ENCODE data around the gene TMEM269. TPM values are rescaled to one million over a fixed set of nuclear protein-coding genes. Genes with fewer than 3 reads are reported as not detected.
A peak's percentile ranks its signal among the peaks of the same experiment; 100 is the strongest.

The TMEM269 gene
- total and polyA plus RNA-seq, 9 of the 15 experiments (the other 6 are each of a cell fraction or from before 2014, with no cell fraction given): 0.09 to 0.49 (median 0.21) TPM

DNA sequence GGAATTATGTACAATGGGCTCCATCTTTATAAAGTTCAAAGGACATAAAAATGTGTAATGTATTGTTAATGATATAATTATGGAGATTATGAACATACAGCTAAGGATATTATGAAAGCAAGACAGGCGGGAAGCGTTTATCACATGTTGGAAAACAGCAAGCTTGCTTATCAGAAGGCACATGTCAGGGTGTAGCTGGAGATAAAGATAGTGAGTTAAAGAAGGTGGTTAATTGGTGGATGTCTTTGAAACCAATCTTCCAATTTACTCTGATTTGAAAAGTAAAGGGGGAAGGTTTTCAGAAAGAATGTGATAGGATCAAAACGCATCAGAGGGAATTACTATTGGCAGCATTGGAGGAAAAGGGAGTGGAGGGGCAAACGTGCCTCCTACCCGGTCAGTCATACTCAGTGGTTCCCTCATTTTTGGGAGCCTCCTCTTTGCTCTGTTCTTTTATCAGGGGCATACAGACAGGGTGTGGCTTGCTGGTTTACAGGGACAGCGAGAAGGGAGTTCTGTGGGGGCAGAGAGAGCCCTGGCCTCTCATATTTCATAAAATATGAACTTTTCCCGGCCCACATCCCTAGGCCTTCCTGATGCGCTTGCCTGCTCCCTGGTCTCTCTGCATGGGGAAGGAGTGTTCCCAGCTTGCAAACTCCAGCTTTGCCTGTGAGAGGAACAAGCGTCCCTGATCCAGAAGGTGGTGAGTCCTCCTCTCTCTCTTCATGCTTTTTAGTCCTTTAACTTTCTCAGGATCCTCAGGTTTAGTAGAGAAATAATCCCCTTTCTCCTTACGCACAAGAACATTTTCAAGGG lies 40.5 kb downstream of the TMEM269 start (continued):
- TF ChIP-seq, protein P1, sequence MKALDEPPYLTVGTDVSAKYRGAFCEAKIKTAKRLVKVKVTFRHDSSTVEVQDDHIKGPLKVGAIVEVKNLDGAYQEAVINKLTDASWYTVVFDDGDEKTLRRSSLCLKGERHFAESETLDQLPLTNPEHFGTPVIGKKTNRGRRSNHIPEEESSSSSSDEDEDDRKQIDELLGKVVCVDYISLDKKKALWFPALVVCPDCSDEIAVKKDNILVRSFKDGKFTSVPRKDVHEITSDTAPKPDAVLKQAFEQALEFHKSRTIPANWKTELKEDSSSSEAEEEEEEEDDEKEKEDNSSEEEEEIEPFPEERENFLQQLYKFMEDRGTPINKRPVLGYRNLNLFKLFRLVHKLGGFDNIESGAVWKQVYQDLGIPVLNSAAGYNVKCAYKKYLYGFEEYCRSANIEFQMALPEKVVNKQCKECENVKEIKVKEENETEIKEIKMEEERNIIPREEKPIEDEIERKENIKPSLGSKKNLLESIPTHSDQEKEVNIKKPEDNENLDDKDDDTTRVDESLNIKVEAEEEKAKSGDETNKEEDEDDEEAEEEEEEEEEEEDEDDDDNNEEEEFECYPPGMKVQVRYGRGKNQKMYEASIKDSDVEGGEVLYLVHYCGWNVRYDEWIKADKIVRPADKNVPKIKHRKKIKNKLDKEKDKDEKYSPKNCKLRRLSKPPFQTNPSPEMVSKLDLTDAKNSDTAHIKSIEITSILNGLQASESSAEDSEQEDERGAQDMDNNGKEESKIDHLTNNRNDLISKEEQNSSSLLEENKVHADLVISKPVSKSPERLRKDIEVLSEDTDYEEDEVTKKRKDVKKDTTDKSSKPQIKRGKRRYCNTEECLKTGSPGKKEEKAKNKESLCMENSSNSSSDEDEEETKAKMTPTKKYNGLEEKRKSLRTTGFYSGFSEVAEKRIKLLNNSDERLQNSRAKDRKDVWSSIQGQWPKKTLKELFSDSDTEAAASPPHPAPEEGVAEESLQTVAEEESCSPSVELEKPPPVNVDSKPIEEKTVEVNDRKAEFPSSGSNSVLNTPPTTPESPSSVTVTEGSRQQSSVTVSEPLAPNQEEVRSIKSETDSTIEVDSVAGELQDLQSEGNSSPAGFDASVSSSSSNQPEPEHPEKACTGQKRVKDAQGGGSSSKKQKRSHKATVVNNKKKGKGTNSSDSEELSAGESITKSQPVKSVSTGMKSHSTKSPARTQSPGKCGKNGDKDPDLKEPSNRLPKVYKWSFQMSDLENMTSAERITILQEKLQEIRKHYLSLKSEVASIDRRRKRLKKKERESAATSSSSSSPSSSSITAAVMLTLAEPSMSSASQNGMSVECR (CRISPR knock-in tag; IDR thresholded peaks at IDR 0.05): 0 out of 2 replicates have a peak, but pooled peaks have one; percentile 37
- TF ChIP-seq HDAC8 (tag; IDR thresholded peaks at IDR 0.05) (0 out of 2 replicates have a peak, but pooled peaks have one; percentile 45), SMAD1 (IDR thresholded peaks at IDR 0.05; ENCODE audit: low read depth, low read length, partially characterized antibody) (peak; percentile 48), NEUROD1 (IDR thresholded peaks at IDR 0.05; ENCODE audit: borderline replicate concordance, low read depth, low read length, partially characterized antibody) (peak; percentile 77), KDM5B (IDR thresholded peaks at IDR 0.05; ENCODE audit: insufficient replicate concordance, low read depth, low read length) (peak; percentile 55), ZNF668 (CRISPR knock-in tag; IDR thresholded peaks at IDR 0.05) (0 out of 2 replicates have a peak, but pooled peaks have one; percentile 51), DACH1 (IDR thresholded peaks at IDR 0.05; ENCODE audit: partially characterized antibody) (peak; percentile 81), LCOR (CRISPR knock-in tag; IDR thresholded peaks at IDR 0.05) (peak; percentile 98), ZNF589 (CRISPR knock-in tag; IDR thresholded peaks at IDR 0.05; ENCODE audit: low read depth) (peak; percentile 88; the same call in 1 of the 2 replicates), ZNF354B (CRISPR knock-in tag; IDR thresholded peaks at IDR 0.05) (no peak), MAZ (CRISPR knock-in tag; conservative IDR thresholded peaks at IDR 0.05 in 1 of 2, IDR thresholded peaks at IDR 0.05 in 1 of 2) (peak; percentile 71 to 75), SMARCE1 (IDR thresholded peaks at IDR 0.05) (peak; percentile 99), STAT5A (IDR thresholded peaks at IDR 0.05; ENCODE audit: borderline replicate concordance, low read length) (peak; percentile 94), CBX3 (IDR thresholded peaks at IDR 0.05; ENCODE audit: borderline replicate concordance in 1 of 2, low read length in 2 of 2) (0 out of 3 replicates have a peak, but pooled peaks of 1 of the 2 experiments have one; percentile 43)
- TF ChIP-seq, protein P2, sequence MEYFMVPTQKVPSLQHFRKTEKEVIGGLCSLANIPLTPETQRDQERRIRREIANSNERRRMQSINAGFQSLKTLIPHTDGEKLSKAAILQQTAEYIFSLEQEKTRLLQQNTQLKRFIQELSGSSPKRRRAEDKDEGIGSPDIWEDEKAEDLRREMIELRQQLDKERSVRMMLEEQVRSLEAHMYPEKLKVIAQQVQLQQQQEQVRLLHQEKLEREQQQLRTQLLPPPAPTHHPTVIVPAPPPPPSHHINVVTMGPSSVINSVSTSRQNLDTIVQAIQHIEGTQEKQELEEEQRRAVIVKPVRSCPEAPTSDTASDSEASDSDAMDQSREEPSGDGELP (CRISPR knock-in tag; IDR thresholded peaks at IDR 0.05; ENCODE audit: borderline replicate concordance): peak; percentile 21; the same call in 1 of the 2 replicates
- TF ChIP-seq, protein P3, sequence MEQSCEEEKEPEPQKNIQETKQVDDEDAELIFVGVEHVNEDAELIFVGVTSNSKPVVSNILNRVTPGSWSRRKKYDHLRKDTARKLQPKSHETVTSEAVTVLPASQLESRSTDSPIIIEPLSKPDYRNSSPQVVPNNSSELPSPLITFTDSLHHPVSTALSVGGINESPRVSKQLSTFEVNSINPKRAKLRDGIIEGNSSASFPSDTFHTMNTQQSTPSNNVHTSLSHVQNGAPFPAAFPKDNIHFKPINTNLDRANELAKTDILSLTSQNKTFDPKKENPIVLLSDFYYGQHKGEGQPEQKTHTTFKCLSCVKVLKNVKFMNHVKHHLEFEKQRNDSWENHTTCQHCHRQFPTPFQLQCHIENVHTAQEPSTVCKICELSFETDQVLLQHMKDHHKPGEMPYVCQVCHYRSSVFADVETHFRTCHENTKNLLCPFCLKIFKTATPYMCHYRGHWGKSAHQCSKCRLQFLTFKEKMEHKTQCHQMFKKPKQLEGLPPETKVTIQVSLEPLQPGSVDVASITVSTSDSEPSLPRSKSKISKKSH (CRISPR knock-in tag; IDR thresholded peaks at IDR 0.05): no peak
- TF ChIP-seq, protein P4, sequence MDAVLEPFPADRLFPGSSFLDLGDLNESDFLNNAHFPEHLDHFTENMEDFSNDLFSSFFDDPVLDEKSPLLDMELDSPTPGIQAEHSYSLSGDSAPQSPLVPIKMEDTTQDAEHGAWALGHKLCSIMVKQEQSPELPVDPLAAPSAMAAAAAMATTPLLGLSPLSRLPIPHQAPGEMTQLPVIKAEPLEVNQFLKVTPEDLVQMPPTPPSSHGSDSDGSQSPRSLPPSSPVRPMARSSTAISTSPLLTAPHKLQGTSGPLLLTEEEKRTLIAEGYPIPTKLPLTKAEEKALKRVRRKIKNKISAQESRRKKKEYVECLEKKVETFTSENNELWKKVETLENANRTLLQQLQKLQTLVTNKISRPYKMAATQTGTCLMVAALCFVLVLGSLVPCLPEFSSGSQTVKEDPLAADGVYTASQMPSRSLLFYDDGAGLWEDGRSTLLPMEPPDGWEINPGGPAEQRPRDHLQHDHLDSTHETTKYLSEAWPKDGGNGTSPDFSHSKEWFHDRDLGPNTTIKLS (IDR thresholded peaks at IDR 0.05; ENCODE audit: borderline replicate concordance, low read depth): peak; percentile 46; the same call in 1 of the 2 replicates
